Mesendoderm (in vitro differentiated cells): ENCODE data around the gene USF2.

Source experiments
- DNase-seq: peaks from one replicate; pipeline ENCODE4 v3.0.0; 2013
- H2AK5ac ChIP-seq: 2 replicates; pipeline ENCODE4 v1.6.1; 2013; ENCODE audit warnings: low read length, inconsistent platforms
- H2BK120ac ChIP-seq: 2 replicates; pipeline ENCODE4 v1.6.1; 2013; ENCODE audit warnings: low read depth, mild to moderate bottlenecking, low read length, moderate library complexity, mixed read lengths
- H2BK15ac ChIP-seq: replicated peaks from 2 replicates; pipeline ENCODE4 v1.6.1; 2013; ENCODE audit warnings: low read depth, mild to moderate bottlenecking, moderate library complexity
- H2BK5ac ChIP-seq: 2 replicates; pipeline ENCODE4 v1.6.1; 2013; ENCODE audit warnings: low read length, inconsistent platforms
- H3K18ac ChIP-seq: 2 replicates; pipeline ENCODE4 v1.6.1; 2013; ENCODE audit warnings: mild to moderate bottlenecking, low read length, mixed read lengths
- H3K23ac ChIP-seq: one replicate; pipeline ENCODE4 v1.6.1; 2013; ENCODE audit warnings: low read length
- H3K27ac ChIP-seq: 2 replicates; pipeline ENCODE4 v1.5.1; 2013; ENCODE audit warnings: low read depth, mild to moderate bottlenecking, inconsistent platforms, low read length, moderate library complexity
- H3K27me3 ChIP-seq: 2 replicates; pipeline ENCODE4 v1.6.1; 2013; ENCODE audit warnings: low read length, control low read depth, mild to moderate bottlenecking, inconsistent platforms; ENCODE audit not compliant: insufficient read depth, poor library complexity
- H3K36me3 ChIP-seq: 2 replicates; pipeline ENCODE4 v1.6.1; 2013; ENCODE audit warnings: low read length, inconsistent platforms; ENCODE audit not compliant: control insufficient read depth, insufficient read depth
- H3K4ac ChIP-seq: one replicate; pipeline ENCODE4 v1.6.1; 2013; ENCODE audit warnings: low read depth, mild to moderate bottlenecking, low read length, moderate library complexity
- H3K4me1 ChIP-seq: 2 replicates; pipeline ENCODE4 v1.6.1; 2013; ENCODE audit warnings: low read depth, low read length, inconsistent platforms; ENCODE audit not compliant: control insufficient read depth
- H3K4me2 ChIP-seq: 2 replicates; pipeline ENCODE4 v1.6.1; 2013; ENCODE audit warnings: low read length
- H3K4me3 ChIP-seq: 2 replicates; pipeline ENCODE4 v1.5.1; 2013; ENCODE audit warnings: mild to moderate bottlenecking, low read length
- H3K56ac ChIP-seq: one replicate; pipeline ENCODE4 v1.6.1; 2013; ENCODE audit warnings: low read length
- H3K79me1 ChIP-seq: 2 replicates; pipeline ENCODE4 v1.6.1; 2013; ENCODE audit warnings: low read length, inconsistent platforms
- H3K79me2 ChIP-seq: 2 replicates; pipeline ENCODE4 v1.6.1; 2013; ENCODE audit warnings: mild to moderate bottlenecking, low read length; ENCODE audit not compliant: control insufficient read depth, insufficient read depth
- H3K9ac ChIP-seq: 2 replicates; pipeline ENCODE4 v1.6.1; 2013; ENCODE audit warnings: low read length, inconsistent platforms
- H4K5ac ChIP-seq: one replicate; pipeline ENCODE4 v1.6.1; 2013; ENCODE audit warnings: low read length
- H4K8ac ChIP-seq: one replicate; pipeline ENCODE4 v1.6.1; 2013; ENCODE audit warnings: low read depth, mild to moderate bottlenecking, control low read depth, low read length, moderate library complexity
- WGBS: extraction: QIAGEN DNeasy Blood & Tissue Kit; methylation state at CpG from one replicate; pipeline ENCODE4 v1.1.7; 2013; ENCODE audit warnings: low lambda C conversion rate, missing lambda C conversion rate; ENCODE audit not compliant: insufficient coverage; ENCODE audit errors: extremely low coverage; 5-methylcytosine and 5-hydroxymethylcytosine counted together

Gene USF2

GRCh38 chr19:35290381-35291127 lies 21.8 kb downstream of the USF2 start:
- H3K23ac ChIP-seq = no peak overlapping the region
- no CpG with 5 or more reads among the region's 20 CpGs for WGBS
- no peak overlapping the region for H3K27ac ChIP-seq
- H3K27me3 ChIP-seq = no peaks in the 10 kb centered on the region
- H4K8ac ChIP-seq = no peak overlapping the region
- no peaks in the 10 kb centered on the region for H3K79me2 ChIP-seq
- H2BK15ac ChIP-seq = no peak overlapping the region
- no peaks in the 10 kb centered on the region for H3K79me1 ChIP-seq
- no peak overlapping the region for H3K4ac ChIP-seq
- no peak overlapping the region for H3K4me2 ChIP-seq
- no peak overlapping the region for H3K56ac ChIP-seq
- H3K18ac ChIP-seq = no peak overlapping the region
- no peak overlapping the region for H2BK5ac ChIP-seq
- H3K4me3 ChIP-seq = no peak overlapping the region
- no peak overlapping the region for H4K5ac ChIP-seq
- H2BK120ac ChIP-seq = no peak overlapping the region
- no peak for DNase-seq
- H2AK5ac ChIP-seq = no peak overlapping the region
- no peaks in the 10 kb centered on the region for H3K4me1 ChIP-seq
- H3K36me3 ChIP-seq = no peaks in the 10 kb centered on the region
- H3K9ac ChIP-seq = no peak overlapping the region

- Histone ChIP-seq H3K79me1 (no peaks in the 10 kb centered on the region), H3K27ac (no peak overlapping the region), H4K5ac (no peak overlapping the region), H3K56ac (no peak overlapping the region), H3K9ac (no peak overlapping the region), H2AK5ac (no peak overlapping the region), H3K36me3 (no peaks in the 10 kb centered on the region), H3K23ac (no peak overlapping the region), H3K4me3 (no peak overlapping the region), H4K8ac (no peak overlapping the region), H3K4ac (no peak overlapping the region), H2BK120ac (no peak overlapping the region), H2BK15ac (no peak overlapping the region), H3K4me2 (no peak overlapping the region), H3K79me2 (no peaks in the 10 kb centered on the region), H3K27me3 (no peaks in the 10 kb centered on the region), H3K18ac (no peak overlapping the region), H2BK5ac (no peak overlapping the region), H3K4me1 (no peaks in the 10 kb centered on the region)
- no CpG with 5 or more reads among the region's 6 CpGs for WGBS
- no peak for DNase-seq
These were observed 22.5 kb downstream of the USF2 start for GRCh38 chr19:35291259-35291658.

- Histone ChIP-seq H2BK120ac (no peak within 1 kb of the TSS), H2BK15ac (no peak within 1 kb of the TSS), H3K4me1 (no peaks in the 10 kb centered on the region), H3K4me2 (no peak within 1 kb of the TSS), H2AK5ac (no peak within 1 kb of the TSS), H3K79me2 (no peaks in the 10 kb centered on the region), H3K18ac (no peak within 1 kb of the TSS), H3K9ac (no peak within 1 kb of the TSS), H3K79me1 (no peaks in the 10 kb centered on the region), H3K27me3 (no peaks in the 10 kb centered on the region), H2BK5ac (no peak within 1 kb of the TSS), H3K27ac (no peak within 1 kb of the TSS), H3K56ac (no peak within 1 kb of the TSS), H3K36me3 (no peaks in the 10 kb centered on the region), H3K23ac (no peak within 1 kb of the TSS), H3K4me3 (no peak within 1 kb of the TSS), H4K8ac (no peak within 1 kb of the TSS), H3K4ac (no peak within 1 kb of the TSS), H4K5ac (no peak within 1 kb of the TSS)
- no CpG with 5 or more reads among the region's 12 CpGs for WGBS
- no peak for DNase-seq
These were observed 23.2 kb downstream of the USF2 start, which contains the start of gene MAG for GRCh38 chr19:35291916-35292315. MAG (plus strand) TSS chr19:35292161; CDS start chr19:35295409, 3,248 bp downstream.

GRCh38 chr19:35292421-35293362 lies 23.9 kb downstream of the USF2 start:
- DNase-seq = no peak
- H3K4ac ChIP-seq = no peak overlapping the region
- H3K27ac ChIP-seq = no peak overlapping the region
- no CpG with 5 or more reads among the region's 23 CpGs for WGBS
- H4K5ac ChIP-seq = no peak overlapping the region
- H2BK15ac ChIP-seq = no peak overlapping the region
- H3K79me1 ChIP-seq = no peaks in the 10 kb centered on the region
- H3K4me3 ChIP-seq = no peak overlapping the region
- H3K4me1 ChIP-seq = no peaks in the 10 kb centered on the region
- H3K27me3 ChIP-seq = no peaks in the 10 kb centered on the region
- H4K8ac ChIP-seq = no peak overlapping the region
- H3K79me2 ChIP-seq = no peaks in the 10 kb centered on the region
- H3K36me3 ChIP-seq = no peaks in the 10 kb centered on the region
- H3K23ac ChIP-seq = no peak overlapping the region
- H2BK5ac ChIP-seq = no peak overlapping the region
- H3K4me2 ChIP-seq = no peak overlapping the region
- no peak overlapping the region for H2AK5ac ChIP-seq
- no peak overlapping the region for H3K9ac ChIP-seq
- H3K56ac ChIP-seq = no peak overlapping the region
- no peak overlapping the region for H3K18ac ChIP-seq
- H2BK120ac ChIP-seq = no peak overlapping the region

- no peak for DNase-seq
- Histone ChIP-seq H3K4ac (no peak overlapping the region), H3K4me1 (no peaks in the 10 kb centered on the region), H2BK120ac (no peak overlapping the region), H2AK5ac (no peak overlapping the region), H3K18ac (no peak overlapping the region), H3K23ac (no peak overlapping the region), H3K56ac (no peak overlapping the region), H3K9ac (no peak overlapping the region), H4K8ac (no peak overlapping the region), H3K27ac (no peak overlapping the region), H4K5ac (no peak overlapping the region), H3K79me2 (no peaks in the 10 kb centered on the region), H3K79me1 (no peaks in the 10 kb centered on the region), H3K36me3 (no peaks in the 10 kb centered on the region), H2BK5ac (no peak overlapping the region), H3K27me3 (no peaks in the 10 kb centered on the region), H3K4me2 (no peak overlapping the region), H2BK15ac (no peak overlapping the region), H3K4me3 (no peak overlapping the region)
- WGBS = no CpG with 5 or more reads among the region's 7 CpGs
These were observed 24.6 kb downstream of the USF2 start for GRCh38 chr19:35293363-35293739.
